Measurements from ENCODE around the gene CCDC69.

DNA sequence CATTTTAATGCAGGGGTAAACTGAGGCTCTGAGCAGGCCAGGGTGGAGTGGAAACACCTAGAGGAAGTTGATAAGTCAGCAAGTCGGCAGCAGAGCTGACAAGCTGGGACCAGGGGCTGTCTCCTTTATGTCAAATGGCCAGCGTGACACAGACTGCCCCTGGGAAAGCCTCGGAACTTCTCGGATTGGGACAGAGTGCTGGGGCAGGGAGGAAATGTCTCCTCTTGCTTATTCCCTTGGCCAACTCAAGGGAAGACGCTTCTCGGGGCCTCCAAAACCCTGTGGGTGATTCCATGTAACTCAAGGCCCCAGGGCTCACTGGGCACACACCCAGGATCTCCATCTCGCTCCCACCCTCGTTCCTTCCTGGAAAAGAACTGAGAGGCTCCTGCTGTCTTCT, 40.9 kb downstream of the CCDC69 start:
- TF ChIP-seq, protein P1, sequence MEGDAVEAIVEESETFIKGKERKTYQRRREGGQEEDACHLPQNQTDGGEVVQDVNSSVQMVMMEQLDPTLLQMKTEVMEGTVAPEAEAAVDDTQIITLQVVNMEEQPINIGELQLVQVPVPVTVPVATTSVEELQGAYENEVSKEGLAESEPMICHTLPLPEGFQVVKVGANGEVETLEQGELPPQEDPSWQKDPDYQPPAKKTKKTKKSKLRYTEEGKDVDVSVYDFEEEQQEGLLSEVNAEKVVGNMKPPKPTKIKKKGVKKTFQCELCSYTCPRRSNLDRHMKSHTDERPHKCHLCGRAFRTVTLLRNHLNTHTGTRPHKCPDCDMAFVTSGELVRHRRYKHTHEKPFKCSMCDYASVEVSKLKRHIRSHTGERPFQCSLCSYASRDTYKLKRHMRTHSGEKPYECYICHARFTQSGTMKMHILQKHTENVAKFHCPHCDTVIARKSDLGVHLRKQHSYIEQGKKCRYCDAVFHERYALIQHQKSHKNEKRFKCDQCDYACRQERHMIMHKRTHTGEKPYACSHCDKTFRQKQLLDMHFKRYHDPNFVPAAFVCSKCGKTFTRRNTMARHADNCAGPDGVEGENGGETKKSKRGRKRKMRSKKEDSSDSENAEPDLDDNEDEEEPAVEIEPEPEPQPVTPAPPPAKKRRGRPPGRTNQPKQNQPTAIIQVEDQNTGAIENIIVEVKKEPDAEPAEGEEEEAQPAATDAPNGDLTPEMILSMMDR (IDR thresholded peaks at IDR 0.05), result no peak
- TF ChIP-seq EP300 (IDR thresholded peaks at IDR 0.05) (no peak), POLR2A (IDR thresholded peaks at IDR 0.05) (no peak)
